EL (cell line): Measurements from ENCODE around the gene STXBP6.
"Not testable (repeated sequence)": the region's sequence is repeated elsewhere in the genome, so short reads cannot be mapped to it uniquely, and the experiment has no call there.

Experiments
- DNase-seq: peaks from one replicate; pipeline ENCODE4 v3.0.0-alpha.2; 2016

The STXBP6 gene

DNA sequence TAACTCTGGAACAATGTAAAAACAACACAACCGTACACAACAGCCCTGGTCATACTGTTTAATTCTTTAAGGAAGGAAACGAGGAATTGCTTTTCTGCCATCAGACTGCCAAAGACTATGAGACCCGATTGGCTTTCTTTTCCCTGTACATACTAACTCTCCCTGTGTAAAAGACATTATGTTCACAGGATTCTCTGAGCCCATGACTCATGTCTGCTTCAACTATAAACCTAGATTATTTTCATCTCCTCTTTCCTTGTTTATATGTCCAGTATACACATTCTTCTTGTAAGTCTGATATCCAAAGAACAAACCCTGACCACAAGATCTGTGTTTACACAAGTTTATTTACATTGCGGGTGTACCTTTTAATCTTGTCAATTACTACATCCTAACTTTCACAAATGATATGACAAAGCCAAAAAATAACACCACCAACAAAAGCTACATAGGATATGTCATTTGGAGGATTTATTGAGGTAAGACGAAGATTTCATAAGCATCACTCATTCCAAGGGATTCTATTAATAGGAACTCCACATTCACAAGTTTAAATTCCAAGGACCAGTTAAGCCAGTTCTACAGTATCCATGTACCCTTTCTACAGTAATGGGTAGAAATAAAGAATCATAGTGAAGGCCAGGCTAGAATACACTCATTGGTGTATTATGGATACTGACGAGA, 67.3 kb downstream of the STXBP6 start:
- peak; percentile 63 for DNase-seq

DNA sequence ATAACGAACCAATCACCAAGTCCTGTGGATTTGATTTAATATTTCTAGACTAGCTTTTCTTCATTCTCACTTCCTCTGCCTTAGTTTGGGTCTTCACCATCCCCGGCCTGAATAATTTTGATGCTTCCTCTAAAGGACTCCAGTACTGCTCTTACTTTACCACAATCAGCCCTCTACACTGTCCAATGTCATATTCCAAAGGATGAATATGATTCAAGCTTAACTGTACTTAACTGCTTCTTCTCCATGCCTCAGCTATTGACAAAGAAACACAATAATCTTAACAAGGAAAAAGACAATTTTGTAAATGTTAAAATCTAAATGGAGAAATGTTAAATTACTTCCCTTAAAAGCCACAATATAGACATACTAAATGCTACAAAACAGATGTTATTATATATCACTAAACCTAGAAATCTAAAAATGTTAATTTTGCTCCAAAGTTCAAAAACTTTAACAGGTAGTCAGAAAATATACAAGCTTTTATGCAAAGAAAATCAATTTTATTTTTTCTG, 70.2 kb downstream of the STXBP6 start:
- no peak for DNase-seq

DNA sequence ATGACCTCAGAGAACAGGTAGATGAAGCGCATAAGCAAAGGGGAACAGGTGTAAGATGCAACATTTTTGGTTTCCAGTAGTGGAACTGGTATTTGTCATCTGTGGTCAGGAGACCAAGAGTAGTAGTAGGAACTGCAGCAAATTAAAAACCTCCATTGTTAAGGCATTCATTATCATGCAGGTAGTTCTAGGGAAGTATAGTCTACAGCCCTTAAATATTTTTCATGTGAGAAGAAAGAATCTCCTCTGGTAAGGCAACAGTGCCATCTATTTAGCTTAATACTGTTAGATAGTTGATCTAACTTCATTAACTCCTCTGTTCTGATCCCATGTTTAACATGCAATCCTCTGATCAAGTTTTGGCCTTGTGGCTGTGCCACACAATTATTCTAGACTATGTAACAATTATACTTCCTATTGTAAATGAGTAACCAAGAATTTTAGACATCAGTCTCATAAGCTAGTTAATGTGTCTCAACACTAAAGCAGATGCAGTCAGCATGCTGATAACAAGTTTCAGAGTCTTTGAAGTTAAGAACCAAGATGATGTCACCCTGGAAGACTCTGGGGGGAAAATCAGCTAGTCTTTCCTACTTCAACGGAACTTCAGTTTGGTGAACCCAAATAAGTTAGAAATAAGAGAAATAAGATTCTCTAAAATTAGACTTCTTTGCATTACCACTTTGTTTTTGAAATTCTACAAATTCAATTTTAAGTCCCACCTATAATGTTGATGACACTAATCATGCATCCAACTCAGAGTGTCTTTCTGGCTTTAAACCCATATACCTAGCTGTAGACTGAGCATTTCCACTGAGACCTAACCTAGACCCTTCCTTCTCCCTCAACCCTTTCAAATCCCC, 70.9 kb downstream of the STXBP6 start:
- peak; percentile 24 for DNase-seq

DNA sequence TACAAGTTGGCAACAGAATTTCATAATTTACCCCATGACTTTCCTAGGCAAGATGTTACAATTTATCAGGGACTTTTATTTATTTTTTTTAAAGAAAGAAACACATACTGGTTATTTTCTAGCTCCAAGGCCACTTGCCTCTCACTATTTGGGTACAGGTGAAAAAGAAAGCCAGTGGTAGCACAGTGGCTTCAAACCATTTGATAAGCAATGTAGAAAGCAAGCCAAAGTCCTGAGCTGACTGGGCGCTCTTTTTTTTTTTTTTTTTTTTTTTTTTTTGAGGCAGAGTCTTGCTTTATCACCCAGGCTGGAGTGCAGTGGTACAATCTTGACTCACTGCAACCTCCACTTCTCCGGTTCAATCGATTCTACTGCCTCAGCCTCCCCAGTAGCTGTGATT, 73.3 kb downstream of the STXBP6 start:
- no peak for DNase-seq

- DNase-seq = no peak
These were observed 74.6 kb downstream of the STXBP6 start for GRCh38 chr14:24975393-24975792.

DNA sequence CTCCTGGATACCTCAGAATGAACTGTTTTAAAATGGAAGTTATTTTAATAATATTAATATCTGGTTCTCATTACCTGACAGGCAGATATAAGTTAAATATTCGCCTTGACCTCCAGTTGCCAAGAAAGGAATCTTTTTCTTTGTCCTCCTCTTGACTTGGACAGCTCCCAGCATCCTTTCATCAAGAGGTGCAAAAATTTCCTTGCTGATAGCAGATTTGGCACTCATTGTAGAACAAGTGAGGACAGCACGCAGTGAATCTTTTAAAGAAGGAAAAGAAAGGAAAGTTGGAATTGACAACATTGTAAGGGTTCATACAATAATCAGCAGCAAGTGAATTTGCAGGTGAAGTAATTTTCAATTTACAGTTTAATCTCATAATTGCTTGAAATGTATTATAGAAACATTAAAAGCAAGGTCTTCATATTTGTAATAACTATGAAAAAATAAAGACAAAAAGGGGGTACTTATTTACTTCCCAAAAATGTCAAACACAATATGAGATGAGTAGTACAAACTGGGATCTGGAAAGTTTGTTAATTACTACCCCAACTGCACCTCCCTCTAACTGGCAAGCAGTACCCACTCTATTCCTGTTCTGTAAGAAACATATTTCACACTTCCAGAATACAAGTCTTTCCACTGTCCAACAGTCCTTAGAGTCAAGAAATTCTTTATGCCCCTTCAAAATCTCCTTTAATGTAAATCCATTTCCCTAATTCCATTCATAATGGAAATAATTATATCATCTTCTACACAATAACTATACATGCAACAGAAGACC, 75.2 kb downstream of the STXBP6 start:
- DNase-seq = no peak

DNA sequence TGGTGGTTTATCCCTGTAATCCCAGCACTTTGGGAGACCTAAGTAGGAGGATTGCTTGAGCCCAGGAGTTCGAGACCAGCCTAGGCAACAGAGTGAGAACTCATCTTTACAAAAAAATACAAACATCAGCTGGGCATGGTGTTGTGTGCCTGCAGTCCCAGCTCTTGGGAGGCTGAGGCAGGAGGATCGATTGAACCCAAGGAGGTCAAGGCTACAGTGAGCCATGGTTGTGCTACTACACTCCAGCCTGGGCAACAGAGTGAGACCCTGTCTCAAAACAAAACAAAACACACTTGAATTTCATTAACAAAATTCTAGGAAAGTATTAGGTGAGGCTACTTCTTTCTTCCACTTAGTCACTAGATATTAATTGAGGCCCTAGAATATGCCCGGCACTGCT, 77.1 kb downstream of the STXBP6 start:
- no peak for DNase-seq

- no peak for DNase-seq
These were observed 78.7 kb downstream of the STXBP6 start for GRCh38 chr14:24971255-24971654.

GRCh38 chr14:24966579-24966964, 83.4 kb downstream of the STXBP6 start:
- DNase-seq = no peak

GRCh38 chr14:24965934-24966578, 83.9 kb downstream of the STXBP6 start:
- peak; percentile 94 for DNase-seq

DNA sequence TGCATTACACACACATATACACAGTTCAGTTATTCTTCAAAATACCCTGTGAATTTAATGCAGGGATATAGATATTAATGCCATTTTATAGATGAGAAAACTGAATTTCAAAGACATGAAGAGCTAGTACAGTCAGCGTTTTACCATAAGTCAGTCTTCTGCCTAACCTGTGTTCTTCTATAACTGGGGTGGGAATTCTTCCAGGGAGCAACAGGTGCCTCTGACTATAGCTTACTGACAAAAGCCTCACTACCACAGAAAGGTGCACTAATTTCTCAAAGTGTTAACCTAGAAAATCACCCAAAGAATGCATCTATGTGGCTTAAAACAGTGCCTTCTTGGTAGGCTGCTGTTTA, 84.4 kb downstream of the STXBP6 start:
- no peak for DNase-seq

DNA sequence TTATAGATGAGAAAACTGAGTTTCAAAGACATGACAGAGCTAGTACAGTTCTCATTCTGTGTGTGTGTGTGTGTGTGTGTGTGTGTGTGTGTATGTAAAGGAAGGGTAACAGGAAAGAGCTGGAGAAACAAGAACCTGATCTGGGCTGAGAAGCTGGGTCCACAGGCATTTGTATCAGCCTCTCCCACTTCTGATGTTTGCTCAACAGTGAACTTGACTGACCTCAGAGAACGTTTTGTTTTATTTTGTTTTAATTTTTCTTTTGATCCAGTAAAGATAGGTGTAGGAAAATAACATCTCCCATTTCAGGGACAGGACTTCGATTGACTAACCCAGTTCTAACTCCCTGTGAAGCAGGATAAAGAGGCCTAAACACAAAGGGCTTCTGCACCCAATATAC, 85.4 kb downstream of the STXBP6 start:
- DNase-seq = no peak

DNA sequence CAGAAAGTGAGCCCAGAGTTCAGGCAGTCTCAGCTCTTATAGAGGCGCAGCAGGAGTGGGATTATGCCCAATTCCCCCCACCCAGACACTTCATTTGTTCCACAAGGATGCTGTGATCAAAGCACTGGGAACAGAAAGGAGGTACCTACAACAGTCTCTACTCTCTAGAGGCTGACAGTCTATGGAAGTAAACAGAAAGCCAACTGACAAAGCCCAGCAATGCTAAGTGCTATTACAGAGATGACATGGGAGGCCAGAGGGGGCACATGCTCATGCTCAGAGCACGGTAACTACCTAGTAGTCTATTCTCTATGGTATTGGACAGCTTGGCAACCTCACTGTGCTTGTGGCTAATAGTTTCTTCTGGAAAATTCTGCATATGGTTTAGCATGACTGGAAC, 85.9 kb downstream of the STXBP6 start:
- no peak for DNase-seq

DNA sequence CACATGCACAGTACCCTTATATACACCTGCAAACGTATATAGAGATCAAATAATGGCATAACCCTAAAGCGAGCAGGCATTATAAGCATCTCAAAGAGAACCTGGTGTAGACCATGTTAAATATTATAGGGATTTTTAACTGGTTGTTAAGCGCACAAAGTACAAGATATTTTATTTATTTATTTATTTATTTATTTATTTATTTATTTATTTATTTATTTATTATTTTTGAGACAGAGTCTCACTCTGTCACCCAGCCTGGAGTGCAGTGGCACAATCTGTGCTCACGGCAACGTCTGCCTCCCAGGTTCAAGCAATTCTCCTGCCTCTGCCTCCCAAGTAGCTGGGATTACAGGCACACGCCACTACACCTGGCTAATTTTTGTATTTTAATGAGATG, 87.8 kb downstream of the STXBP6 start:
- DNase-seq = not testable (repeated sequence)

GRCh38 chr14:24960816-24961215, 89.1 kb downstream of the STXBP6 start:
- DNase-seq = peak; percentile 40

DNA sequence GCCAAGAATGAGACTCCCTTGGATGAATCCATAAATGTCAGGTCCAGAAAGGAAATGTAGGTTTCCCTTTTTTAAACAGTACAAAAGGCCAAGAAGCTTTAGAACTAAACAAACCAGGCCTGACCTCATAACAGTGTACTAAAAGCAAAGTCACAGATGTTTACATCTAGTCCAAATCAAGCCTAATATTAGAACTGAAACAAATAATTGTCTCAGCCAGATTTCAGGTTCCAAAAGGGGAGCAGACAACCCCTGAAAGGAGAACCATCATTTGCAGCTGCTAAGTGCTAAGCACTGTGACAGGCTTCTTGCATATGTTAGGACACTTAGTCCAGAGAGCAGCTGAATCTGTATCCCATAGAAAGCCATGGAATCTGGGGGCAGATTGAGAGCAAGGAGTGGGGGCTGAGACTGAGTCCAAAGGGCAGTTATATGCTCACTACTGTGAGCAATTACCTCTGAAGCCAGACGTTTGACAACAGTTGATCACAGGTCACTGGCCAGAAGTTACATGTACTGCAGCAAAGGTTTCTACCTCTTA, 90.1 kb downstream of the STXBP6 start:
- DNase-seq = no peak

DNA sequence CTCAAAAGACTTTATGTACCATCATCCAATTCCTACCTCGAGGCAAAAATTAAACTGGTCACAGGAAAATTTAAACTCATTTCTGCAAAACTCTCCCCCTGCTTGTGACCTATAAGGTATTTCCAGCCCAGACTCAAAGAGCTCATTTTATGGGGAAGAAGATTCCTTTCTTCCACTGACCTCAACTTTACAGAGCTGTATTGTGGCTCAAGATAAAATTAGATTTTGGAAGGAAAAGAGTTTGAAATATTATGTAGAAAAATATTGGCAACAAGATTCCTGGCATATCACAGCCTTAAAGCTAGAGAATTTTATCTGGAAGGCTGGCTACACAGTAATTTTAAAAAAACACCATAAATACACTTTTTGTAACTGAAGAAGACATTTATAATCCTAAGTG, 91.7 kb downstream of the STXBP6 start:
- no peak for DNase-seq

- no peak for DNase-seq
These were observed 92.1 kb downstream of the STXBP6 start for GRCh38 chr14:24957814-24958213.

GRCh38 chr14:24956104-24956503, 93.8 kb downstream of the STXBP6 start:
- no peak for DNase-seq

GRCh38 chr14:24954700-24955037, 95.3 kb downstream of the STXBP6 start:
- no peak for DNase-seq

GRCh38 chr14:24954037-24954699, 95.8 kb downstream of the STXBP6 start:
- DNase-seq = no peak
